ENCODE data around the gene ACAP2.

The ACAP2 gene

DNA sequence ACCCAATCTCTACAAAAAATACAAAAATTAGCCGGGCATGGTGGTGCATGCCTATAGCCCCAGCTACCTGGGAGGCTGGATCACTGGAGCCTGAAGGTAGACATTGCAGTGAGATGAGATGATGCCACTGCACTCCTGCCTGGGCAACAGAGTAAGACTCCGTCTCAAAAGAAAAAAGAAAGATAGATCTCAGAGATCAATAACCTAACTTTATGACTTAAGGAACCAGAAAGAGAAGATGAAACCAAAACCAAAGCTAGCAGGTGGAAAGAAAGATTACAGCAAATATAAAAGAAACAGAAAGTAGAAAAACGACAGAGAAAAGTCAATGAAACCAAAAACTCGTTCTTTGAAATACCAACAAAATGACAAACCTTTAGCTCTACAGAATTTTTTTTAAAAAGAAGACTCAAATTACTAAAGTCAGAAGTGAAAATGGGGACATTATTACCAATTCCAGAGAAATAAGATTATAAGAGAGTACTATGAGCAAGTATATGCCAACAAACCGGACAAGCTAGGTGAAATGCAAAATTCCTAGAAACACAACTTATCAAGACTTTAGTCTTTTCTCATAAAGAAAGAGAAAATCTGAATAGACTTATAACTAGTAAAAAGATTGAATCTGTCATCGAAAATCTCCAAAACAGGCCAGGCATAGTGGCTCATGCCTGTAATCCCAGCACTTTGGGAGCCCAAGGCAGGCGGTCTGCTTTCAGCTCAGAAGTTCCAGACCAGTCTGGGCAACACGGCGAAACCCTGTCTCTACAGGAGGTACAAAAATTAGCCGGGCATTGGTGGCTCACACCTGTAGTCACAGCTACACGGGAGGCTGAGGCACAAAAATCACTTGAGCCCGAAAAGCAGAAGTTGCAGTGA, 35.0 kb downstream of the ACAP2 start:
- Histone ChIP-seq H3K9me3 (ENCODE audit: insufficient read depth, low read depth, low read length) (no peaks in the 10 kb centered on the region), H3K4me1 (ENCODE audit: control insufficient read depth in 1 of 2, insufficient read depth in 2 of 2, low read length in 2 of 2) (peaks cover 2 to 6% of the 10 kb centered on the region in 2 experiments), H3K36me3 (ENCODE audit: control insufficient read depth in 1 of 2, insufficient read depth in 2 of 2, low read length in 2 of 2) (peaks cover 0 to 5% of the 10 kb centered on the region in 2 experiments), H2AK5ac (ENCODE audit: low read length) (no peak overlapping the region), H4K8ac (ENCODE audit: low read depth, low read length) (no peak overlapping the region), H3K4me3 (ENCODE audit: low read depth, low read length) (no peak overlapping the region), H2AFZ (ENCODE audit: insufficient read depth, low read length, poor library complexity) (no peak overlapping the region), H3K27me3 (ENCODE audit: insufficient read depth, low read length) (no peaks in the 10 kb centered on the region), H3K27ac (ENCODE audit: low read depth, low read length) (no peak overlapping the region), H4K12ac (ENCODE audit: low read depth, low read length) (peak overlapping the region; percentile 62), H4K91ac (ENCODE audit: low read depth, low read length) (no peak overlapping the region), H3K18ac (ENCODE audit: low read length) (no peak overlapping the region), H2BK12ac (ENCODE audit: low read length) (no peak overlapping the region), H2BK120ac (ENCODE audit: insufficient read depth, low read length, poor library complexity) (no peak overlapping the region), H3K4me2 (ENCODE audit: low read length) (no peak overlapping the region), H3K14ac (ENCODE audit: low read length) (no peak overlapping the region), H3K4ac (ENCODE audit: low read depth, low read length) (peak overlapping the region; percentile 75), H3K79me2 (ENCODE audit: control insufficient read depth, insufficient read depth, low read length, poor library complexity) (peaks cover 2% of the 10 kb centered on the region), H2BK5ac (ENCODE audit: low read depth, low read length, poor library complexity) (no peak overlapping the region), H3K9ac (ENCODE audit: low read length) (no peak overlapping the region), H3K23ac (ENCODE audit: low read length) (no peak overlapping the region), H3K79me1 (ENCODE audit: low read length) (no peaks in the 10 kb centered on the region)
- no peak for DNase-seq
- WGBS (ENCODE audit: extremely low coverage, insufficient coverage, insufficient read length), result no CpG with 5 or more reads among the region's 12 CpGs

DNA sequence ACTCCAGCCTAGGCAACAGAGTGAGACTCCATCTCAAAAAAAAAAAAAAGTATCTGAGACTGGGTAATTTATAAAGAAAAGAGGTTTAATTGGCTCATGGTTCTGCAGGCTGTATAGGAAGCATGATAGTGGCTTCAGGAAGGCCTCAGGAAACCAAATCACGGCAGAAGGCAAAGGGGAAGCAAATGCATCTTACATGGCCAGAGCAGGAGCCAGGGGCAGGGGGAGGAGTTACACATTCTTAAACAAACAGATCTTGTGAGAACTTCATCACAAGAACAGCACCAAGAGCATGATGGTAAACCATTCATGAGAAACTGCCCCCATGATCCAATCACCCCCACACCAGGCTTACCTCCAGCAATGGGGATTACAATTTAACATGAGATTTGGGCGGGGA, 37.2 kb downstream of the ACAP2 start:
- no peak overlapping the region for H2AK5ac ChIP-seq (ENCODE audit: low read length)
- H2BK5ac ChIP-seq (ENCODE audit: low read depth, low read length, poor library complexity), result no peak overlapping the region
- H4K12ac ChIP-seq (ENCODE audit: low read depth, low read length), result no peak overlapping the region
- H3K27me3 ChIP-seq (ENCODE audit: insufficient read depth, low read length), result no peaks in the 10 kb centered on the region
- H3K4me2 ChIP-seq (ENCODE audit: low read length), result no peak overlapping the region
- H4K91ac ChIP-seq (ENCODE audit: low read depth, low read length), result no peak overlapping the region
- H3K9me3 ChIP-seq (ENCODE audit: insufficient read depth, low read depth, low read length), result no peaks in the 10 kb centered on the region
- H3K36me3 ChIP-seq (ENCODE audit: control insufficient read depth in 1 of 2, insufficient read depth in 2 of 2, low read length in 2 of 2), result peaks cover 0 to 5% of the 10 kb centered on the region in 2 experiments
- no CpG with 5 or more reads among the region's 2 CpGs for WGBS (ENCODE audit: extremely low coverage, insufficient coverage, insufficient read length)
- H2AFZ ChIP-seq (ENCODE audit: insufficient read depth, low read length, poor library complexity), result no peak overlapping the region
- no peak overlapping the region for H3K27ac ChIP-seq (ENCODE audit: low read depth, low read length)
- no peak overlapping the region for H4K8ac ChIP-seq (ENCODE audit: low read depth, low read length)
- H3K4me3 ChIP-seq (ENCODE audit: low read depth, low read length), result no peak overlapping the region
- H3K9ac ChIP-seq (ENCODE audit: low read length), result no peak overlapping the region
- no peak overlapping the region for H2BK120ac ChIP-seq (ENCODE audit: insufficient read depth, low read length, poor library complexity)
- no peak overlapping the region for H3K14ac ChIP-seq (ENCODE audit: low read length)
- H2BK12ac ChIP-seq (ENCODE audit: low read length), result no peak overlapping the region
- H3K4ac ChIP-seq (ENCODE audit: low read depth, low read length), result no peak overlapping the region
- peaks cover 2% of the 10 kb centered on the region for H3K79me2 ChIP-seq (ENCODE audit: control insufficient read depth, insufficient read depth, low read length, poor library complexity)
- no peak overlapping the region for H3K18ac ChIP-seq (ENCODE audit: low read length)
- H3K23ac ChIP-seq (ENCODE audit: low read length), result no peak overlapping the region
- peaks cover 2 to 6% of the 10 kb centered on the region in 2 experiments for H3K4me1 ChIP-seq (ENCODE audit: control insufficient read depth in 1 of 2, insufficient read depth in 2 of 2, low read length in 2 of 2)
- no peaks in the 10 kb centered on the region for H3K79me1 ChIP-seq (ENCODE audit: low read length)
- no peak for DNase-seq

DNA sequence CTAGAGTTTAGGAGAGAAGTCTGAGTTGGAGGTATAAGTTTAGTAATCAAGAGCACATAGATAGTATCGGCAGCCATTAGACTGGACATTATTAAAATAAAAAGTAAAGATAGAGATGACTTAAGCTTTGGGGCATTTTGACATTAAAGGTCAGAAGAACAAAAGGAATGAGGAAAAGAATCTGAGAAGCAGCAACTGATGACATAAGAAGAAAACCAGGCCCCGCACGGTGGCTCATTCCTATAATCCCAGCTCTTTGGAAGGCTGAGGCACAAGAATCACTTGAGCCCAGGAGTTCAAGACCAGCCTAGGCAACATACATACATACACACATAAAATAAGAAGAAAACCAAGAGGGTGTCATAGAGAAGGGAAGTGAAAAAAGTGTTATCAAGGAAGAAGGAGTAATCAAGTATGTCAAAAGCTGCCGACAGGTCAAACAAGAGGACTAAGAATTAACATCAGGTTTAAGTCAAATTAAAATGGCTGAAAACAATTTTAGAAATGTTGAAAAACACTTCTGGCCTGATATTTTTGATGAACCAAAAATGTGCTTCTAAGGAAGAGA, 38.9 kb downstream of the ACAP2 start:
- no peak overlapping the region for H3K4ac ChIP-seq (ENCODE audit: low read depth, low read length)
- no peak overlapping the region for H3K27ac ChIP-seq (ENCODE audit: low read depth, low read length)
- no peak overlapping the region for H3K14ac ChIP-seq (ENCODE audit: low read length)
- no CpG with 5 or more reads among the region's 4 CpGs for WGBS (ENCODE audit: extremely low coverage, insufficient coverage, insufficient read length)
- no peaks in the 10 kb centered on the region for H3K9me3 ChIP-seq (ENCODE audit: insufficient read depth, low read depth, low read length)
- H4K91ac ChIP-seq (ENCODE audit: low read depth, low read length), result no peak overlapping the region
- H3K79me1 ChIP-seq (ENCODE audit: low read length), result no peaks in the 10 kb centered on the region
- no peak overlapping the region for H2AFZ ChIP-seq (ENCODE audit: insufficient read depth, low read length, poor library complexity)
- H3K79me2 ChIP-seq (ENCODE audit: control insufficient read depth, insufficient read depth, low read length, poor library complexity), result peaks cover 2% of the 10 kb centered on the region
- H3K23ac ChIP-seq (ENCODE audit: low read length), result no peak overlapping the region
- H3K4me2 ChIP-seq (ENCODE audit: low read length), result no peak overlapping the region
- no peak overlapping the region for H3K9ac ChIP-seq (ENCODE audit: low read length)
- no peak overlapping the region for H2BK12ac ChIP-seq (ENCODE audit: low read length)
- H4K12ac ChIP-seq (ENCODE audit: low read depth, low read length), result no peak overlapping the region
- DNase-seq, result peak in 1 of 2 donors; percentile 27
- no peak overlapping the region for H2BK120ac ChIP-seq (ENCODE audit: insufficient read depth, low read length, poor library complexity)
- H4K8ac ChIP-seq (ENCODE audit: low read depth, low read length), result no peak overlapping the region
- H3K36me3 ChIP-seq (ENCODE audit: control insufficient read depth in 1 of 2, insufficient read depth in 2 of 2, low read length in 2 of 2), result peaks cover 0 to 5% of the 10 kb centered on the region in 2 experiments
- no peak overlapping the region for H3K18ac ChIP-seq (ENCODE audit: low read length)
- H2BK5ac ChIP-seq (ENCODE audit: low read depth, low read length, poor library complexity), result no peak overlapping the region
- H3K27me3 ChIP-seq (ENCODE audit: insufficient read depth, low read length), result no peaks in the 10 kb centered on the region
- no peak overlapping the region for H3K4me3 ChIP-seq (ENCODE audit: low read depth, low read length)
- no peak overlapping the region for H2AK5ac ChIP-seq (ENCODE audit: low read length)
- peaks cover 2 to 6% of the 10 kb centered on the region in 2 experiments for H3K4me1 ChIP-seq (ENCODE audit: control insufficient read depth in 1 of 2, insufficient read depth in 2 of 2, low read length in 2 of 2)

DNA sequence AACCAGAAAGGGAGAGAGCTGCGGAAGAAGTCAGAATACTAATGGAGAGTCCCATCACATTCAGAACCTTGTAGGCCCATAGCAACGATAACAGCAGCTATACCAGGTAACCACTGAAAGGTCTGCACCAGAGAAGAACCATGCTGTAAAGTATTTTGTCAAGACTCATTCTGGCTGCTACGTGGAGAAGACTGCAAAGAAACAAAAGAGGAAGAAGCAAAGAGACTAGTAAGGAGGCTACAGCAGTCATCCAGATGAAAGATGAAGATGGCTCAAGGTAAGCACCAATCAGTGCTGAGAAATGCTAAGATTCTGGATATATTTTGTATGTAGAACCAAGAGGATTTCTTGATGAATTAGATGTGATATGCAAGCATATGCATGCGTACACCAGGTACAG, 39.6 kb downstream of the ACAP2 start:
- Histone ChIP-seq H3K9ac (ENCODE audit: low read length) (no peak overlapping the region), H3K79me1 (ENCODE audit: low read length) (no peaks in the 10 kb centered on the region), H2BK120ac (ENCODE audit: insufficient read depth, low read length, poor library complexity) (no peak overlapping the region), H3K4me3 (ENCODE audit: low read depth, low read length) (no peak overlapping the region), H3K14ac (ENCODE audit: low read length) (no peak overlapping the region), H3K27ac (ENCODE audit: low read depth, low read length) (peak overlapping the region; percentile 37), H2AFZ (ENCODE audit: insufficient read depth, low read length, poor library complexity) (no peak overlapping the region), H3K4me2 (ENCODE audit: low read length) (no peak overlapping the region), H2AK5ac (ENCODE audit: low read length) (no peak overlapping the region), H3K36me3 (ENCODE audit: control insufficient read depth in 1 of 2, insufficient read depth in 2 of 2, low read length in 2 of 2) (peaks cover 0 to 5% of the 10 kb centered on the region in 2 experiments), H3K79me2 (ENCODE audit: control insufficient read depth, insufficient read depth, low read length, poor library complexity) (peaks cover 2% of the 10 kb centered on the region), H3K18ac (ENCODE audit: low read length) (no peak overlapping the region), H3K4me1 (ENCODE audit: control insufficient read depth in 1 of 2, insufficient read depth in 2 of 2, low read length in 2 of 2) (peaks cover 2 to 6% of the 10 kb centered on the region in 2 experiments), H4K8ac (ENCODE audit: low read depth, low read length) (no peak overlapping the region), H2BK5ac (ENCODE audit: low read depth, low read length, poor library complexity) (no peak overlapping the region), H3K9me3 (ENCODE audit: insufficient read depth, low read depth, low read length) (no peaks in the 10 kb centered on the region), H2BK12ac (ENCODE audit: low read length) (no peak overlapping the region), H4K91ac (ENCODE audit: low read depth, low read length) (no peak overlapping the region), H4K12ac (ENCODE audit: low read depth, low read length) (no peak overlapping the region), H3K4ac (ENCODE audit: low read depth, low read length) (no peak overlapping the region), H3K27me3 (ENCODE audit: insufficient read depth, low read length) (no peaks in the 10 kb centered on the region), H3K23ac (ENCODE audit: low read length) (no peak overlapping the region)
- WGBS (ENCODE audit: extremely low coverage, insufficient coverage, insufficient read length), result no CpG with 5 or more reads among the region's 4 CpGs
- no peak for DNase-seq
